K562 (cell line): ENCODE measurements around the gene VANGL1. TPM values are rescaled to one million over a fixed set of nuclear protein-coding genes. Genes with fewer than 3 reads are reported as not detected.

ENCODE experiments used
- ATAC-seq: fragments of 200-7000 bp; cut with Tn5 transposase; 3 replicates; pipeline ENCODE4 v1.9.1; 2020; ENCODE audit warnings: moderate library complexity
- BruUV-seq: library from RNA; stranded (reverse); fragments of 400-500 nt; replicated peaks from 2 replicates; lab custom pipeline; 2021; lab: Mats Ljungman, UMichigan
- CTCF ChIA-PET: fragments of 300-600 bp; formaldehyde crosslinking; extraction: SDS; loops from one replicate; lab custom pipeline; 2021; ENCODE audit warnings: low intra/inter-chr PET ratio; lab: Yijun Ruan, JAX
- POLR2A ChIA-PET: fragments of 300-600, 350-650 bp; sonication (Branson Sonifier 250); formaldehyde crosslinking; extraction: SDS; loops from one replicate; lab custom pipeline; 2021; ENCODE audit warnings: antibody characterized with exemption, inconsistent platforms; lab: Yijun Ruan, JAX
- DNase-seq, 4 experiments: peaks; one replicate each; pipeline versions ENCODE4 v3.0.0 to v3.0.0-alpha.2; 2011 to 2018; ENCODE audit warnings: low spot score in 3 of 4, mixed read lengths in 3 of 4; ENCODE audit errors: extremely low read depth in 1 of 4
- FAIRE-seq: peaks from 2 replicates; lab custom pipeline; 2011; peaks lifted over from hg19 to GRCh38; lab: Jason Lieb, UNC
- H2AFZ ChIP-seq: 2 replicates; pipeline ENCODE4 v1.6.0; 2011; ENCODE audit warnings: low read depth, low read length, control low read depth, inconsistent platforms
- H3K27ac ChIP-seq: fragments of 200-600 bp; 3 replicates; pipeline ENCODE4 v1.8.0; 2011; ENCODE audit warnings: low read depth, mild to moderate bottlenecking, control low read depth, inconsistent platforms, low read length, moderate library complexity, mixed read lengths; ENCODE audit errors: extremely low read depth
- H3K27me3 ChIP-seq, 2 experiments: fragments of 300-600 bp in 1 of 2; 2 replicates in 1 of 2; 3 replicates in 1 of 2; pipeline versions ENCODE4 v1.6.0 to v1.8.0; 2011; ENCODE audit warnings: inconsistent platforms in 2 of 2, low read length in 2 of 2, mild to moderate bottlenecking in 1 of 2, mixed read lengths in 1 of 2, moderate library complexity in 1 of 2; ENCODE audit not compliant: control insufficient read depth in 2 of 2, insufficient read depth in 2 of 2
- H3K36me3 ChIP-seq: fragments of 300-600 bp; 3 replicates; pipeline ENCODE4 v1.8.0; 2011; ENCODE audit warnings: mild to moderate bottlenecking, low read length, inconsistent platforms; ENCODE audit not compliant: control insufficient read depth, insufficient read depth
- H3K4me1 ChIP-seq, 2 experiments: fragments of 200-600 bp in 1 of 2; replicated peaks in 1 of 2; 2 replicates in 1 of 2; 3 replicates in 1 of 2; pipeline versions ENCODE4 v1.5.1 to v1.8.0; 2011; ENCODE audit warnings: inconsistent platforms in 2 of 2, low read length in 2 of 2, mild to moderate bottlenecking in 1 of 2, mixed read lengths in 1 of 2, moderate library complexity in 1 of 2; ENCODE audit not compliant: control insufficient read depth in 2 of 2, insufficient read depth in 2 of 2
- H3K4me2 ChIP-seq: 2 replicates; pipeline ENCODE4 v1.6.1; 2011; ENCODE audit warnings: low read length, control low read depth, inconsistent platforms, mixed read lengths; ENCODE audit not compliant: insufficient read depth
- H3K4me3 ChIP-seq: fragments of 200-600 bp; sonication (generic), shearing (Covaris generic); 2 replicates; pipeline ENCODE4 v1.5.1; 2016; ENCODE audit warnings: control low read depth, inconsistent platforms
- H3K79me2 ChIP-seq: fragments of 200-600 bp; 3 replicates; pipeline ENCODE4 v1.8.0; 2011; ENCODE audit warnings: low read length, inconsistent platforms; ENCODE audit not compliant: control insufficient read depth, insufficient read depth
- H3K9ac ChIP-seq, 2 experiments: 2 replicates each; pipeline versions ENCODE4 v1.6.0 to v1.6.1; 2011; ENCODE audit warnings: low read depth in 2 of 2, low read length in 2 of 2, control low read depth in 1 of 2, inconsistent platforms in 1 of 2, mild to moderate bottlenecking in 1 of 2, mixed read lengths in 1 of 2; ENCODE audit not compliant: insufficient read depth in 1 of 2
- H3K9me1 ChIP-seq: one replicate; pipeline ENCODE4 v1.6.0; 2011; ENCODE audit warnings: inconsistent platforms, mild to moderate bottlenecking, low read length, moderate library complexity; ENCODE audit not compliant: control insufficient read depth, insufficient read depth
- H3K9me3 ChIP-seq: replicated peaks from 2 replicates; pipeline ENCODE4 v1.5.1; 2011; ENCODE audit warnings: low read depth, low read length, inconsistent platforms; ENCODE audit not compliant: control insufficient read depth, insufficient read depth
- H4K20me1 ChIP-seq: replicated peaks from 2 replicates; pipeline ENCODE4 v1.6.1; 2011; ENCODE audit warnings: low read length, inconsistent platforms, mixed read lengths; ENCODE audit not compliant: control insufficient read depth, insufficient read depth
- ARID1B ChIP-seq: fragments of 450-650 bp; IDR thresholded peaks from 2 replicates; pipeline ENCODE4 v1.6.1; 2016; ENCODE audit warnings: antibody characterized with exemption, mild to moderate bottlenecking, inconsistent platforms
- DACH1 ChIP-seq: fragments of 450-650 bp; IDR thresholded peaks from 2 replicates; pipeline ENCODE4 v1.6.1; 2018; ENCODE audit not compliant: partially characterized antibody
- E2F3 ChIP-seq: fragments of 250-450 bp; sonication (Bioruptor Pico); IDR thresholded peaks from 2 replicates; pipeline ENCODE4 v1.4.0; 2020; ENCODE audit warnings: mild to moderate bottlenecking
- ETV1 ChIP-seq: fragments of 450-650 bp; conservative IDR thresholded peaks from 2 replicates; pipeline ENCODE4 v1.6.1; 2016; ENCODE audit warnings: missing genetic modification characterization, control low read depth, low read depth, missing compliant biosample characterization
- HMGN3 ChIP-seq: IDR thresholded peaks from 2 replicates; pipeline ENCODE4 v1.6.1; 2011; ENCODE audit warnings: borderline replicate concordance, low read depth, mild to moderate bottlenecking, mixed read lengths, low read length; ENCODE audit not compliant: insufficient read length; ENCODE audit errors: extremely low read depth
- KAT2B ChIP-seq: IDR thresholded peaks from one replicate; pipeline ENCODE4 v1.6.1; 2012; ENCODE audit warnings: low read depth, mild to moderate bottlenecking, control low read depth, inconsistent platforms, low read length, moderate library complexity
- LEF1 ChIP-seq: fragments of 450-650 bp; IDR thresholded peaks from 2 replicates; pipeline ENCODE4 v1.6.1; 2016; ENCODE audit warnings: mild to moderate bottlenecking
- PHB2 ChIP-seq: fragments of 450-650 bp; IDR thresholded peaks from 2 replicates; pipeline ENCODE4 v1.6.1; 2017; ENCODE audit warnings: low read depth
- PTBP1 ChIP-seq: fragments of 200-400 bp; formaldehyde crosslinking; IDR thresholded peaks from 2 replicates; pipeline ENCODE4 v1.6.1; 2017; ENCODE audit warnings: low read depth, low read length
- RHOXF2B ChIP-seq: fragments of 250-450 bp; sonication (Bioruptor Pico); conservative IDR thresholded peaks from 2 replicates; pipeline ENCODE4 v1.5.1; 2021
- SMARCC2 ChIP-seq: fragments of 450-650 bp; IDR thresholded peaks from 2 replicates; pipeline ENCODE4 v1.6.1; 2017; ENCODE audit warnings: antibody characterized with exemption, moderate library complexity, mild to moderate bottlenecking, low read depth
- SRF ChIP-seq, 2 experiments: fragments of 250-450, 450-650 bp in 1 of 2; sonication (Bioruptor Pico) in 1 of 2; sonication (generic) in 1 of 2; formaldehyde crosslinking; IDR thresholded peaks; 2 replicates each; pipeline versions ENCODE4 v1.5.0 to v1.5.1; 2020 to 2022; ENCODE audit warnings: mild to moderate bottlenecking in 1 of 2, missing genetic modification reagents in 1 of 2
- TCF15 ChIP-seq: fragments of 250-450 bp; sonication (Bioruptor Pico); IDR thresholded peaks from 2 replicates; pipeline ENCODE4 v1.8.0; 2022; ENCODE audit warnings: moderate library complexity, mild to moderate bottlenecking, inconsistent platforms
- ZBTB5 ChIP-seq: fragments of 450-650 bp; IDR thresholded peaks from 2 replicates; pipeline ENCODE4 v1.6.1; 2017; ENCODE audit warnings: antibody characterized with exemption
- ZBTB8A ChIP-seq: fragments of 450-650 bp; IDR thresholded peaks from 2 replicates; pipeline ENCODE4 v1.6.1; 2018; ENCODE audit warnings: mild to moderate bottlenecking, moderate library complexity; ENCODE audit not compliant: partially characterized antibody
- ZFP30 ChIP-seq: fragments of 250-450 bp; sonication (Bioruptor Pico); IDR thresholded peaks from 2 replicates; pipeline ENCODE4 v1.8.0; 2022; ENCODE audit warnings: moderate library complexity, mild to moderate bottlenecking, inconsistent platforms, borderline replicate concordance
- ZNF134 ChIP-seq: fragments of 250-450 bp; sonication (Bioruptor Pico); conservative IDR thresholded peaks from 2 replicates; pipeline ENCODE4 v1.4.0; 2020
- ZNF174 ChIP-seq: fragments of 250-450 bp; sonication (Bioruptor Pico); IDR thresholded peaks from 2 replicates; pipeline ENCODE4 v1.4.0; 2020; ENCODE audit warnings: mild to moderate bottlenecking
- ZNF507 ChIP-seq: conservative IDR thresholded peaks from 2 replicates; pipeline ENCODE4 v1.6.1; 2017; ENCODE audit warnings: missing genetic modification characterization, missing compliant biosample characterization
- ZNF717 ChIP-seq: fragments of 250-450 bp; sonication (Bioruptor Pico); IDR thresholded peaks from 2 replicates; pipeline ENCODE4 v1.5.0; 2021
- ZNF76 ChIP-seq: fragments of 250-450 bp; sonication (Bioruptor Pico); IDR thresholded peaks from 2 replicates; pipeline ENCODE4 v1.4.0; 2020; ENCODE audit warnings: mild to moderate bottlenecking, moderate library complexity, borderline replicate concordance
- WGBS: fragments of 100-300 bp; shearing (Covaris generic); methylation state at CpG from one replicate; pipeline ENCODE4 v1.1.6; 2016; ENCODE audit warnings: low coverage, mixed read lengths; ENCODE audit not compliant: insufficient coverage; ENCODE audit errors: missing lambda C conversion rate; 5-methylcytosine and 5-hydroxymethylcytosine counted together
- in situ Hi-C: fragments of 300-500 bp; cut with MboI; formaldehyde crosslinking; loops from 4 replicates; pipeline ENCODE4 v1.15.0; 2018; ENCODE audit warnings: inconsistent platforms, mixed read lengths
- intact Hi-C: fragments of 100-400 bp; cut with micrococcal nuclease; formaldehyde crosslinking; loops from 2 replicates; pipeline ENCODE4 v1.14.2; 2022
- polyA plus RNA-seq, 8 experiments: library from polyadenylated mRNA; depleted of rRNA in 4 of 8; stranded (reverse) in 5 of 8; unstranded in 3 of 8; fragments of >200 nt; fragmentation: Nextera tagmentation in 2 of 8; fragmentation: Illumina TruSeq in 1 of 8; extraction: Ambion mirVana in 2 of 8; extraction: Trizol in 1 of 8; gene quantifications; 2 replicates each; pipeline versions ENCODE4 v1.2.1 to v1.2.3, GENCODE V29; 2011 to 2014; ENCODE audit warnings: inconsistent platforms in 1 of 8, missing spikeins in 1 of 8
- total RNA-seq, 7 experiments: library from RNA; depleted of rRNA in 6 of 7; stranded (reverse); fragments of >200 nt in 6 of 7; fragmentation: Illumina TruSeq in 2 of 7; extraction: Trizol in 2 of 7; gene quantifications; 2 replicates each; pipeline versions ENCODE4 v1.2.1 to v1.2.3, GENCODE V29; 2011 to 2021; ENCODE audit warnings: low replicate concordance in 1 of 7

The VANGL1 gene
- total and polyA plus RNA-seq, 9 of the 15 experiments (the other 6 are each of a cell fraction or from before 2014, with no cell fraction given): 0.90 to 12.8 (median 9.6) TPM

GRCh38 chr1:115669002-115669673 lies 27.4 kb downstream of the VANGL1 start (continued):
- TF ChIP-seq PHB2: no peak
- TF ChIP-seq HMGN3: no peak
- TF ChIP-seq ETV1 (tag): no peak
- TF ChIP-seq LEF1: 0 out of 2 replicates have a peak, but pooled peaks have one; percentile 51
- peak; percentile 78 for TF ChIP-seq ARID1B
- no peak for TF ChIP-seq ZNF174 (CRISPR knock-in tag)
- no peak for TF ChIP-seq ZNF76 (CRISPR knock-in tag)
- no peak for TF ChIP-seq ZNF507 (tag)

GRCh38 chr1:115669886-115670285 lies 28.1 kb downstream of the VANGL1 start:
- DNase-seq (no peak), ATAC-seq (no peak), FAIRE-seq (no peak)
- no peak overlapping the region for H2AFZ ChIP-seq
- peaks cover 10% of the 10 kb centered on the region; the same call in 2 of the 3 replicates for H3K79me2 ChIP-seq
- no peaks in the 10 kb centered on the region for H3K27me3 ChIP-seq
- in situ Hi-C loops: no loop called here
- peaks cover 11 to 42% of the 10 kb centered on the region in 2 experiments for H3K4me1 ChIP-seq
- no peak overlapping the region for H3K27ac ChIP-seq
- intact Hi-C loops: no loop called here
- CTCF ChIA-PET: no interaction called here
- H3K9ac ChIP-seq: no peak overlapping the region
- WGBS: 54% methylated on average over 1 of the region's 1 CpG
- H4K20me1 ChIP-seq: no peaks in the 10 kb centered on the region
- H3K9me3 ChIP-seq: no peaks in the 10 kb centered on the region
- H3K4me3 ChIP-seq: no peak overlapping the region
- POLR2A ChIA-PET: interaction anchor here (1.0 to 2.7 kb wide), 5 partner anchors 9 to 61 kb away, joined by 3 to 12 read pairs (median 5); no protein-coding TSS in a partner anchor
- H3K9me1 ChIP-seq: no peaks in the 10 kb centered on the region
- no TSS peak for BruUV-seq
- no peak overlapping the region for H3K4me2 ChIP-seq
- peaks cover 56% of the 10 kb centered on the region for H3K36me3 ChIP-seq
- TF ChIP-seq KAT2B (no peak), PTBP1 (no peak), ZNF717 (CRISPR knock-in tag) (no peak), DACH1 (no peak), ZBTB8A (no peak), ZFP30 (CRISPR knock-in tag) (no peak), E2F3 (CRISPR knock-in tag) (no peak), RHOXF2B (CRISPR knock-in tag) (no peak), SRF (CRISPR knock-in tag; IDR thresholded peaks at IDR 0.05) (no peak), TCF15 (CRISPR knock-in tag) (no peak), ZNF134 (no peak), ZBTB5 (no peak), SMARCC2 (no peak)
